Activated naive CD4-positive, alpha-beta T cell treated with anti-CD3 and anti-CD28 coated beads for 36 hours (primary cell): ENCODE data around the gene OR12D3. TPM values are rescaled to one million over a fixed set of nuclear protein-coding genes. Genes with fewer than 3 reads are reported as not detected.
"Not testable (repeated sequence)": the region's sequence is repeated elsewhere in the genome, so short reads cannot be mapped to it uniquely, and the experiment has no call there.

Experiments used
- CTCF ChIA-PET: fragments of 350-600 bp; sonication (Branson Sonifier 250); formaldehyde crosslinking; loops from one replicate; lab custom pipeline; 2021; ENCODE audit warnings: antibody characterized with exemption; lab: Charles Lee
- DNase-seq: peaks from one replicate; pipeline ENCODE4 v3.0.0-alpha.2; 2020
- H3K27ac Mint-ChIP-seq: one replicate; pipeline ENCODE4 v1.8.0; 2021; ENCODE audit warnings: mild to moderate bottlenecking, mixed read lengths
- H3K27me3 Mint-ChIP-seq: one replicate; pipeline ENCODE4 v1.8.0; 2021; ENCODE audit warnings: low read depth, mixed read lengths
- H3K36me3 Mint-ChIP-seq: one replicate; pipeline ENCODE4 v1.8.0; 2021; ENCODE audit warnings: low read depth, mixed read lengths
- H3K4me1 Mint-ChIP-seq: one replicate; pipeline ENCODE4 v1.8.0; 2021; ENCODE audit warnings: low read depth, mixed read lengths
- H3K4me3 Mint-ChIP-seq: one replicate; pipeline ENCODE4 v1.8.0; 2021; ENCODE audit warnings: mild to moderate bottlenecking, moderate library complexity, mixed read lengths
- H3K9me3 Mint-ChIP-seq: one replicate; pipeline ENCODE4 v1.8.0; 2021; ENCODE audit warnings: mixed read lengths
- intact Hi-C: fragments of 100-400 bp; cut with micrococcal nuclease; formaldehyde crosslinking; loops from one replicate; pipeline ENCODE4 v1.15.1; 2023
- total RNA-seq, 2 experiments: library from RNA; stranded (reverse); gene quantifications; one replicate each; pipeline ENCODE4 v1.2.3, GENCODE V29; 2021

OR12D3 gene
- total RNA-seq, 2 experiments from 2014 or later: not detected

DNA sequence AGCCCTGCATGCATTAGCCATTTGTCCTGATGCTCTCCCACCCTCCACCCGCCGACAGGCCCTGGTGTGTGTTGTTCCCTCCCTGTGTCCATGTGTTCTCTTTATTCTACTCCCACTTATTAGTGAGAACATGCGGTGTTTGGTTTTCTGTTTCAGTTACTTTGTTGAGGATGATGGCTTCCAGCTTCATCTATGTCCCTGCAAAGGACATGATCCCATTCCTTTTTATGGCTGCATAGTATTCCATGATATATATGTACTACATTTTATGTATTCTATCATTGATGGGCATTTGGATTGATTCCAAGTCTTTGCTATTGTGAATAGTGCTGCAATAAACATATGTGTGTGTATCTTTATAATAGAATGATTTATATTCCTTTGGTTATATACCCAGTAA lies 25.7 kb downstream of the OR12D3 start:
- H3K4me3 Mint-ChIP-seq, DNase-seq, H3K9me3 Mint-ChIP-seq, H3K27ac Mint-ChIP-seq, H3K36me3 Mint-ChIP-seq, intact Hi-C loops, CTCF ChIA-PET, H3K4me1 Mint-ChIP-seq: not testable (repeated sequence)
- peaks cover 23% of the 10 kb centered on the region for H3K27me3 Mint-ChIP-seq

DNA sequence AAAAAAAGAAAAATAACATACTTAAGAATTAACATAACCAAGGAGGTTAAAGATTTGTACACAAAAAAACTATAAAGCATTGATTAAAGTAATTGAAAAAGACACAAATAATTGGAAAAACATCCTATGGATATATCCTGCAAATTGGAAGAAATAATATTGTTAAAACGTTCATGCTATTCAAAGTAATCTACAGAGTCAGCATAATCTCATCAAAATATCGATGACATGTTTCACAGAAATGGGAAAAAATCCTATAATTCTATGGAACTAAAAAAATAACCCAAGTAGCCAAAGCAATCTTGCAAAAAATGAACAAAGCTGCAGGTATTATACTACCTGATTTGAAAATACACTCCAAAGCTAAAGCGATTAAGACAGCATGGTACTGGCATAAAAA lies 29.7 kb downstream of the OR12D3 start:
- Mint-ChIP-seq H3K27me3 (peaks cover 3% of the 10 kb centered on the region), H3K4me1 (no peaks in the 10 kb centered on the region), H3K36me3 (no peaks in the 10 kb centered on the region), H3K9me3 (no peaks in the 10 kb centered on the region), H3K4me3 (no peak overlapping the region), H3K27ac (no peak overlapping the region)
- no peak for DNase-seq
- intact Hi-C loops: no loop called here
- CTCF ChIA-PET: no interaction called here

DNA sequence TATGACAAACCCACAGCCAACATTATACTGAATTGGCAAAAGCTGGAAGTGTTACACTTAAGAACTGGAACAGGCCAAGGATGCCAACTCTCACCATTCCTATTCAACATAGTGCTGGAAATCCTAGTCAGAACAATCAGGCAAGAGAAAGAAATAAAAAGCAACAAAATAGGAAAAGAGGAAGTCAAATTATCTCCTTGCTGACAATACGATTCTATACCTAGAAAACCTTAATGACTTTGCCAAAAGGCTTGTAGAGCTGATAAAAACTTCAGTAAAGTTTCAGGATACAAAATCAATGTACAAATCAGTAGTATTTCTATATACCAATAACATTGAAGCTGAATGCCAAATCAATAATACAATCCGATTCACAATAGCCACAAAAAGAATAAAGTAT lies 38.8 kb downstream of the OR12D3 start:
- Mint-ChIP-seq H3K27ac (no peak overlapping the region), H3K4me1 (no peaks in the 10 kb centered on the region), H3K4me3 (no peak overlapping the region), H3K27me3 (peaks cover 45% of the 10 kb centered on the region), H3K9me3 (no peaks in the 10 kb centered on the region), H3K36me3 (no peaks in the 10 kb centered on the region)
- intact Hi-C loops: no loop called here
- DNase-seq: no peak
- CTCF ChIA-PET: no interaction called here

DNA sequence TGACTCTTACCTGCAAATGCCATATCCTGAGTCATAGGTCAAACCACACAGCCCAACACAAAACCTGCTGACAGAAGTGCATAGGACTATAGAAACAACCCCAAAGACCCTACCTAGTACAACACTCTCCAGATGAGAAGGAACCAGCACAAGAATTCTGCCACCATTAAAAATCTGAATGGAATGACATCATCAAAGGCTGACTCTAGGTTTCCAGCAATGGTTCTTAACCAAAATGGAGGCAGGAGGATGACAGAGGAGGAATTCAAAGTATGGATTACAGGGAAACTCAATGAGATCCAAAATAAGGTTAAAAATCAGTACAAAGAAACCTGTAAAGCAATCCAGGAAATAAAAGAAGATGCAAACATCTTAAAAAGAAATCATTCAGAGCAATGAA lies 42.4 kb downstream of the OR12D3 start:
- no peaks in the 10 kb centered on the region for H3K4me1 Mint-ChIP-seq
- H3K27me3 Mint-ChIP-seq: peaks cover 47% of the 10 kb centered on the region
- no peaks in the 10 kb centered on the region for H3K9me3 Mint-ChIP-seq
- no peak for DNase-seq
- H3K36me3 Mint-ChIP-seq: no peaks in the 10 kb centered on the region
- intact Hi-C loops: no loop called here
- no peak overlapping the region for H3K4me3 Mint-ChIP-seq
- CTCF ChIA-PET: no interaction called here
- H3K27ac Mint-ChIP-seq: no peak overlapping the region

DNA sequence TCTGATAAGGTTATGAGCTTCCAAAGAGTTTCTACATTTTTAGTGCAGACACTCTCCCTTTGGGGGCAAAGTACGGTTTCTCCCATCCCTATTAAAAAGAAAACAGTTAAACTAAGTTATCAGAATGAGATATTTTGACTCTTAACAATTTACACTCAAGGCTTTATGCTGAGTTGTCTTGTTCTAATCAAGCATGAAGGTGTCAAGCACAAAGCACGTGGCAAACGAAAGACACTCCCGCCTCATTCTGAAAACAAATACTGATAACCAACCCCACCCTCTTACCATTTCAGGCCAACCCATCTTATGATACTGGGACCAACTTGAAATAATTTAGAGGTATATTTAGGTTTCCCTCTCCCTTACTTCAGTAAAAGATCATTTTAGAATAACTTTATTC lies 49.3 kb downstream of the OR12D3 start:
- Mint-ChIP-seq H3K4me3 (no peak overlapping the region), H3K36me3 (no peaks in the 10 kb centered on the region)
- intact Hi-C loops: no loop called here

More for the DNA sequence above, 49.3 kb downstream of the OR12D3 start:
- CTCF ChIA-PET: no interaction called here
- H3K27me3 Mint-ChIP-seq: peaks cover 30% of the 10 kb centered on the region
- H3K9me3 Mint-ChIP-seq: no peaks in the 10 kb centered on the region
- H3K27ac Mint-ChIP-seq: no peak overlapping the region
- no peaks in the 10 kb centered on the region for H3K4me1 Mint-ChIP-seq
- no peak for DNase-seq

Other genes with a start within 250 kb of the OR12D3 start
- gene OR2J2, start 204.4 kb downstream of the OR12D3 start, total RNA-seq: not detected
- gene OR14J1, start 73.6 kb downstream of the OR12D3 start, total RNA-seq: not detected
- not detected for gene OR5V1, start 6.4 kb downstream of the OR12D3 start, total RNA-seq
- gene OR12D2, start 20.3 kb upstream of the OR12D3 start, total RNA-seq: not detected
- gene OR12D1, start 39.6 kb upstream of the OR12D3 start, total RNA-seq: not detected
- not detected for gene OR10C1, start 64.0 kb upstream of the OR12D3 start, total RNA-seq
- gene OR11A1, start 81.8 kb upstream of the OR12D3 start, total RNA-seq: not detected
- not detected for gene OR2H1, start 81.9 kb upstream of the OR12D3 start, total RNA-seq
- gene MAS1L, start 112.7 kb upstream of the OR12D3 start, total RNA-seq: not detected
- gene UBD, start 184.4 kb upstream of the OR12D3 start, total RNA-seq: under 1 TPM in 1 of 2 experiments, not detected in 1; 0.31 TPM
- gene OR2H2, start 209.8 kb upstream of the OR12D3 start, total RNA-seq: not detected